Trophoblast cell (in vitro differentiated cells and primary cell): ENCODE data around the gene ARHGDIG.

Experiments used
- DNase-seq, 2 donors: peaks; one replicate each; pipeline ENCODE4 v3.0.0-alpha.2; 2016
- H2AFZ ChIP-seq: 2 replicates; pipeline ENCODE4 v1.6.1; 2013; ENCODE audit warnings: low read length, moderate library complexity, mild to moderate bottlenecking; ENCODE audit not compliant: insufficient read depth, poor library complexity
- H2AK5ac ChIP-seq: 2 replicates; pipeline ENCODE4 v1.6.1; 2013; ENCODE audit warnings: mild to moderate bottlenecking, low read length
- H2BK120ac ChIP-seq: 2 replicates; pipeline ENCODE4 v1.6.1; 2013; ENCODE audit warnings: low read length, mild to moderate bottlenecking, moderate library complexity; ENCODE audit not compliant: insufficient read depth, poor library complexity
- H2BK12ac ChIP-seq: 2 replicates; pipeline ENCODE4 v1.6.1; 2013; ENCODE audit warnings: mild to moderate bottlenecking, low read length, moderate library complexity
- H2BK5ac ChIP-seq: 2 replicates; pipeline ENCODE4 v1.6.1; 2013; ENCODE audit warnings: low read length, low read depth, moderate library complexity, mild to moderate bottlenecking; ENCODE audit not compliant: poor library complexity
- H3K14ac ChIP-seq: 2 replicates; pipeline ENCODE4 v1.6.1; 2013; ENCODE audit warnings: mild to moderate bottlenecking, low read length
- H3K18ac ChIP-seq: 2 replicates; pipeline ENCODE4 v1.6.1; 2013; ENCODE audit warnings: mild to moderate bottlenecking, low read length
- H3K23ac ChIP-seq: 2 replicates; pipeline ENCODE4 v1.6.1; 2013; ENCODE audit warnings: low read length
- H3K27ac ChIP-seq: 2 replicates; pipeline ENCODE4 v1.5.1; 2013; ENCODE audit warnings: low read depth, mild to moderate bottlenecking, inconsistent platforms, low read length, moderate library complexity
- H3K27me3 ChIP-seq: 2 replicates; pipeline ENCODE4 v1.6.1; 2013; ENCODE audit warnings: inconsistent platforms, mild to moderate bottlenecking, low read length, moderate library complexity; ENCODE audit not compliant: insufficient read depth
- H3K36me3 ChIP-seq, 2 experiments: 1 replicate in 1 of 2; 2 replicates in 1 of 2; pipeline ENCODE4 v1.6.1; 2013; ENCODE audit warnings: low read length in 2 of 2, mild to moderate bottlenecking in 2 of 2, moderate library complexity in 1 of 2; ENCODE audit not compliant: insufficient read depth in 2 of 2, control insufficient read depth in 1 of 2
- H3K4ac ChIP-seq: 2 replicates; pipeline ENCODE4 v1.6.1; 2013; ENCODE audit warnings: low read depth, mild to moderate bottlenecking, low read length, moderate library complexity
- H3K4me1 ChIP-seq, 2 experiments: 1 replicate in 1 of 2; 2 replicates in 1 of 2; pipeline ENCODE4 v1.6.1; 2013; ENCODE audit warnings: low read length in 2 of 2, mild to moderate bottlenecking in 2 of 2, moderate library complexity in 1 of 2; ENCODE audit not compliant: insufficient read depth in 2 of 2, control insufficient read depth in 1 of 2
- H3K4me2 ChIP-seq: 2 replicates; pipeline ENCODE4 v1.6.1; 2013; ENCODE audit warnings: inconsistent platforms, mild to moderate bottlenecking, low read length, moderate library complexity
- H3K4me3 ChIP-seq: 2 replicates; pipeline ENCODE4 v1.5.1; 2013; ENCODE audit warnings: mild to moderate bottlenecking, low read depth, low read length, inconsistent platforms
- H3K79me1 ChIP-seq: one replicate; pipeline ENCODE4 v1.6.1; 2013; ENCODE audit warnings: low read length
- H3K79me2 ChIP-seq: 2 replicates; pipeline ENCODE4 v1.6.1; 2013; ENCODE audit warnings: low read length, mild to moderate bottlenecking; ENCODE audit not compliant: control insufficient read depth, insufficient read depth, poor library complexity
- H3K9ac ChIP-seq: 2 replicates; pipeline ENCODE4 v1.6.1; 2013; ENCODE audit warnings: mild to moderate bottlenecking, low read length
- H3K9me3 ChIP-seq: 2 replicates; pipeline ENCODE4 v1.6.1; 2013; ENCODE audit warnings: low read depth, mild to moderate bottlenecking, control low read depth, inconsistent platforms, low read length; ENCODE audit not compliant: insufficient read depth
- H4K12ac ChIP-seq: 2 replicates; pipeline ENCODE4 v1.6.1; 2013; ENCODE audit warnings: low read depth, mild to moderate bottlenecking, low read length, moderate library complexity
- H4K8ac ChIP-seq: 2 replicates; pipeline ENCODE4 v1.6.1; 2013; ENCODE audit warnings: low read depth, mild to moderate bottlenecking, low read length, moderate library complexity
- H4K91ac ChIP-seq: one replicate; pipeline ENCODE4 v1.6.1; 2013; ENCODE audit warnings: low read depth, mild to moderate bottlenecking, low read length, moderate library complexity
- WGBS: extraction: QIAGEN DNeasy Blood & Tissue Kit; methylation state at CpG from one replicate; pipeline ENCODE4 v1.1.7; 2013; ENCODE audit warnings: missing lambda C conversion rate; ENCODE audit not compliant: insufficient read length, insufficient coverage; ENCODE audit errors: extremely low coverage; 5-methylcytosine and 5-hydroxymethylcytosine counted together

The ARHGDIG gene

DNA sequence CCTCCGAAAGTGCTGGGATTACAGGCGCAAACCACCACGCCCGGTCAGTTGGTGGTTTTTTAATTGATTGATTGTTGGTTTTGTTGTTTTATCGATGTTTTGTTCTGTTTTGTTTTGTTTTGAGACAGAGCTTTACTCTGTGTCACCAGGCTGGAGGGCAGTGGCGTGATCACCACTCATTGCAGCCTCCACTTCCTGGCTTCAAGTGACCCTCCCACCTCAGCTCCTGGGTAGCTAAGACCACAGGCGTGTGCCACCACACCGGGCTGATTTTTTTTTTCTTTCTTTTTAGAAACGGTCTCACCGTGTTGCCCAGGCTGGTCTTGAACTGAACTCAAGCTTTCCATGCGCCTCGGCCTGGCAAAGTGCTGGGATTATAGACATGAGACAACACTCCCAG is 33.4 kb upstream of the ARHGDIG start:
- no peak for DNase-seq
- no peak overlapping the region for H2BK12ac ChIP-seq
- WGBS, result no CpG with 5 or more reads among the region's 12 CpGs
- H3K14ac ChIP-seq, result no peak overlapping the region
- no peak overlapping the region for H2AK5ac ChIP-seq
- no peak overlapping the region for H3K4me3 ChIP-seq
- H4K91ac ChIP-seq, result no peak overlapping the region
- H3K18ac ChIP-seq, result no peak overlapping the region
- no peak overlapping the region for H3K4ac ChIP-seq
- no peak overlapping the region for H3K9ac ChIP-seq
- H2BK5ac ChIP-seq, result no peak overlapping the region
- no peak overlapping the region for H2AFZ ChIP-seq
- H4K8ac ChIP-seq, result no peak overlapping the region
- H3K79me2 ChIP-seq, result no peaks in the 10 kb centered on the region
- H4K12ac ChIP-seq, result no peak overlapping the region
- no peak overlapping the region for H3K27ac ChIP-seq
- H3K4me2 ChIP-seq, result no peak overlapping the region
- H3K4me1 ChIP-seq, result peaks cover 0 to 3% of the 10 kb centered on the region in 2 experiments
- no peaks in the 10 kb centered on the region for H3K9me3 ChIP-seq
- no peaks in the 10 kb centered on the region for H3K79me1 ChIP-seq
- H3K36me3 ChIP-seq, result peaks cover 2% of the 10 kb centered on the region in 2 experiments
- no peak overlapping the region for H3K23ac ChIP-seq
- H3K27me3 ChIP-seq, result no peaks in the 10 kb centered on the region
- no peak overlapping the region for H2BK120ac ChIP-seq

DNA sequence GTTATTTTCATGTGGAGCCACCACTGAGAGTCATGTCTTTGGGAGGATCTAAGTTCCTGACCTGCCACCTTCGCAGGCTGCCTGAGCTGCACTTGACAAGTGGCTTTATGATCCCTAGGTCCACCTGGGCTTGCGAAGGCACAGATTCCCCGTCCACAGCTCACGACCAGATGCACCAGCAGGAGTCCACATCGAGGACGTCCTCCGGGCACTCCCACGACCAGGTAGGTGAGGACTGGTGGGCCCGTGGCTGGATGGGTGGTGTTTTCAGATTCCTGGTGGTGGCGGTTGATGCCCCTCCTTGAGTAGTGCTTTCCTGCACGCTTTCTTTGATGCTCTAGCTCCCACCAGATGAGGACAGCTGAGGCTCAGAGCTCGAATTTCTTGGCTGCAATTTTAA is 31.0 kb upstream of the ARHGDIG start:
- Histone ChIP-seq H2BK120ac (no peak overlapping the region), H3K27me3 (no peaks in the 10 kb centered on the region), H2BK5ac (no peak overlapping the region), H2BK12ac (no peak overlapping the region), H3K27ac (no peak overlapping the region), H3K4ac (no peak overlapping the region), H4K12ac (no peak overlapping the region), H3K14ac (no peak overlapping the region), H3K79me2 (no peaks in the 10 kb centered on the region), H2AK5ac (no peak overlapping the region), H4K91ac (no peak overlapping the region), H2AFZ (no peak overlapping the region), H3K79me1 (no peaks in the 10 kb centered on the region), H3K4me1 (peaks cover 0 to 3% of the 10 kb centered on the region in 2 experiments), H3K23ac (no peak overlapping the region), H3K9ac (no peak overlapping the region), H3K9me3 (no peaks in the 10 kb centered on the region), H3K18ac (no peak overlapping the region), H4K8ac (no peak overlapping the region), H3K36me3 (peaks cover 2 to 6% of the 10 kb centered on the region in 2 experiments), H3K4me2 (no peak overlapping the region), H3K4me3 (no peak overlapping the region)
- DNase-seq, result no peak
- no CpG with 5 or more reads among the region's 12 CpGs for WGBS

DNA sequence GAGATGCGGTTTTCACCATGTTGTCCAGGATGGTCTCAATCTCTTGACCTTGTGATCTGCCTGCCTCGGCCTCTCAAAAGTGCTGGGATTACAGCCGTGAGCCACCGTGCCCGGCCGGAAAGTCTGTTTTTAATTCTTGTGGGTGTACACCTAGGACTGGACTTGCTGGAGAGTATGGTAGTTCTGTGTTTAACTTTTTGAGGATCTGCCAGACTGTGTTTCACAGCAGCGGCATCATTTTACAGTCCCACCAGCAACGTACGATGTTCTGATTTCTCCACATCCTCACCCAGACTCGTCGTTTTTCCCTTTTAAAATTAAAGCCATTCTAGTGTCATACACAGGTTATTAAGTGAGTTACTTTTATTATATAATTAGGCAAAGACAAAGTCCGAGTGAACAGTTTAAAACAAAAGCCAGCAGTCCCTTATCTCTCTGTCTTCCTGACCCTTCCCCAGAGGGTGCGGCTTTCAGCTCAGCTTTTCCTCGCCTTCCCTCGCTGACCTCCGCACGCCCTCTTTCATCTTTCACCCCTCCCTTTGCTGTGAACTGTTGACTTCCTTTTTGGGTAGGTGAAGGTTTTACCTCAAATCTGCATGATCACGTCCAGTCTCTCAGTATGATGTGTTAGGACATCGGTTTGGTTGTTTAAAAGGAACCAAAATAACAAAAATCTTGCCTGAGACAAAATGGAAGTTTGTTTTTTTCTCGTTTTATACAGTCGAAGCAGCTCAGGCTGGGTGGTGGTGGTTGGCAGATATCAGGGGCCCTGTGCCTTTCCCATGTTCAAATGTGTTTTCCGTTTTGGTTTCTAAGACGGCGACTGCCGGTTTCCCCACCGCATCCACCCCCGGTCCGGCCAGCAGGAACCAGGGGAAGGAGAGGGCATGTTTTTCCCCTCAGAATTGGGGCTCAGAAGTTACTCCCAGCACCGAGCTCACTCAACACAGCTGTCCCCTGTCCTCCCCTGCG is 27.7 kb upstream of the ARHGDIG start:
- no peak overlapping the region for H2AFZ ChIP-seq
- no peak overlapping the region for H2BK5ac ChIP-seq
- no peak overlapping the region for H3K4ac ChIP-seq
- WGBS, result no CpG with 5 or more reads among the region's 30 CpGs
- peaks cover 9 to 12% of the 10 kb centered on the region in 2 experiments for H3K36me3 ChIP-seq
- H2BK12ac ChIP-seq, result no peak overlapping the region
- H3K23ac ChIP-seq, result no peak overlapping the region
- no peaks in the 10 kb centered on the region for H3K79me2 ChIP-seq
- no peaks in the 10 kb centered on the region for H3K79me1 ChIP-seq
- no peak overlapping the region for H3K9ac ChIP-seq
- H3K9me3 ChIP-seq, result no peaks in the 10 kb centered on the region
- peaks cover 0 to 3% of the 10 kb centered on the region in 2 experiments for H3K4me1 ChIP-seq
- no peak overlapping the region for H4K91ac ChIP-seq
- no peak overlapping the region for H2AK5ac ChIP-seq
- no peak overlapping the region for H3K27ac ChIP-seq
- no peak for DNase-seq
- H3K4me2 ChIP-seq, result no peak overlapping the region
- H3K14ac ChIP-seq, result no peak overlapping the region
- no peak overlapping the region for H3K18ac ChIP-seq
- H4K8ac ChIP-seq, result no peak overlapping the region
- H3K27me3 ChIP-seq, result no peaks in the 10 kb centered on the region
- H3K4me3 ChIP-seq, result no peak overlapping the region
- H4K12ac ChIP-seq, result no peak overlapping the region
- H2BK120ac ChIP-seq, result no peak overlapping the region

DNA sequence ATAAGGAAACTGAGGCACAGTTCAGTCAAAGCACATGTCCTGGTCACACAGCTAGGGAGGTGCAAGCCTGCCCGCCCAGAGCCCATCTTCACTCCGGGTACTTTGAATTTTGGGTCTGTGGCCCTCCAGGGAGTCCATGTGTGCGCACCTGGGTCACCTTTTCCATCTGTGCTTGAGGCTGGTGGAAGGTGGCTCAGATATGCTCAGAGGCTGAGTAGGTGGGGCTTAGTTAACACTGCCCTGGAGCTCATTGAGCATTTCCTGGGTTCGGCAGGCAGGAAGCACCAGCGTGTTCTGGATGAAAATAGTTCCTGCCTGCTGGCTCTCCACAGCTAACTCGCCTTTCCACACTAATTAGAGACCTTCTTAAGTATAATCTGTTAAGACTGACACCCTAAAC is 26.6 kb upstream of the ARHGDIG start:
- no CpG with 5 or more reads among the region's 6 CpGs for WGBS
- Histone ChIP-seq H3K18ac (no peak overlapping the region), H3K27ac (no peak overlapping the region), H4K12ac (no peak overlapping the region), H4K8ac (no peak overlapping the region), H3K79me1 (no peaks in the 10 kb centered on the region), H2AFZ (no peak overlapping the region), H3K36me3 (peaks cover 9 to 12% of the 10 kb centered on the region in 2 experiments), H3K14ac (no peak overlapping the region), H2BK12ac (no peak overlapping the region), H3K4ac (no peak overlapping the region), H3K27me3 (no peaks in the 10 kb centered on the region), H3K4me3 (no peak overlapping the region), H2BK120ac (no peak overlapping the region), H4K91ac (no peak overlapping the region), H3K23ac (no peak overlapping the region), H3K4me2 (no peak overlapping the region), H3K9ac (no peak overlapping the region), H2AK5ac (no peak overlapping the region), H3K4me1 (peaks cover 0 to 3% of the 10 kb centered on the region in 2 experiments), H2BK5ac (no peak overlapping the region), H3K79me2 (no peaks in the 10 kb centered on the region), H3K9me3 (no peaks in the 10 kb centered on the region)
- DNase-seq, result no peak
